Muscle of leg (tissue), 11 donors: Measurements from ENCODE around the gene CRELD2. TPM values are rescaled to one million over a fixed set of nuclear protein-coding genes. Genes with fewer than 3 reads are reported as not detected.

Source experiments
- DNase-seq: peaks from one replicate; pipeline ENCODE4 v3.0.0; 2013
- H3K27ac ChIP-seq: one replicate; pipeline ENCODE4 v1.5.1; 2013; ENCODE audit warnings: mild to moderate bottlenecking, low read length, control low read depth
- H3K27me3 ChIP-seq: one replicate; pipeline ENCODE4 v1.6.1; 2013; ENCODE audit warnings: low read length; ENCODE audit not compliant: control insufficient read depth, insufficient read depth
- H3K36me3 ChIP-seq: one replicate; pipeline ENCODE4 v1.6.1; 2013; ENCODE audit warnings: low read length; ENCODE audit not compliant: control insufficient read depth, insufficient read depth
- H3K4me1 ChIP-seq: one replicate; pipeline ENCODE4 v1.6.1; 2013; ENCODE audit warnings: low read length; ENCODE audit not compliant: control insufficient read depth, insufficient read depth
- H3K4me3 ChIP-seq: one replicate; pipeline ENCODE4 v1.5.1; 2013; ENCODE audit warnings: low read length, control low read depth
- H3K9me3 ChIP-seq: replicated peaks from 2 replicates; pipeline ENCODE4 v1.6.1; 2013; ENCODE audit warnings: low read depth, low read length; ENCODE audit not compliant: control insufficient read depth
- WGBS: methylation state at CpG from one replicate; pipeline ENCODE4 v1.1.5; 2013; ENCODE audit warnings: missing lambda C conversion rate; ENCODE audit not compliant: insufficient coverage; 5-methylcytosine and 5-hydroxymethylcytosine counted together
- polyA plus RNA-seq, 8 donors: library from polyadenylated mRNA; unstranded; fragments of 120-200 nt; gene quantifications; one replicate each; pipeline versions ENCODE4 v1.2.1 to v1.2.3, GENCODE V29; 2013; ENCODE audit warnings: inconsistent platforms in 1 of 8, low replicate concordance in 1 of 8; ENCODE audit not compliant: insufficient read length in 8 of 8, insufficient read depth in 1 of 8
- total RNA-seq: library from RNA; stranded (reverse); fragments of 120-200 nt; gene quantifications from one replicate; pipeline ENCODE4 v1.2.4, GENCODE V29; 2013

CRELD2 gene
- total and polyA plus RNA-seq, 9 donors, result 17.0 to 27.0 (median 22.2) TPM

DNA sequence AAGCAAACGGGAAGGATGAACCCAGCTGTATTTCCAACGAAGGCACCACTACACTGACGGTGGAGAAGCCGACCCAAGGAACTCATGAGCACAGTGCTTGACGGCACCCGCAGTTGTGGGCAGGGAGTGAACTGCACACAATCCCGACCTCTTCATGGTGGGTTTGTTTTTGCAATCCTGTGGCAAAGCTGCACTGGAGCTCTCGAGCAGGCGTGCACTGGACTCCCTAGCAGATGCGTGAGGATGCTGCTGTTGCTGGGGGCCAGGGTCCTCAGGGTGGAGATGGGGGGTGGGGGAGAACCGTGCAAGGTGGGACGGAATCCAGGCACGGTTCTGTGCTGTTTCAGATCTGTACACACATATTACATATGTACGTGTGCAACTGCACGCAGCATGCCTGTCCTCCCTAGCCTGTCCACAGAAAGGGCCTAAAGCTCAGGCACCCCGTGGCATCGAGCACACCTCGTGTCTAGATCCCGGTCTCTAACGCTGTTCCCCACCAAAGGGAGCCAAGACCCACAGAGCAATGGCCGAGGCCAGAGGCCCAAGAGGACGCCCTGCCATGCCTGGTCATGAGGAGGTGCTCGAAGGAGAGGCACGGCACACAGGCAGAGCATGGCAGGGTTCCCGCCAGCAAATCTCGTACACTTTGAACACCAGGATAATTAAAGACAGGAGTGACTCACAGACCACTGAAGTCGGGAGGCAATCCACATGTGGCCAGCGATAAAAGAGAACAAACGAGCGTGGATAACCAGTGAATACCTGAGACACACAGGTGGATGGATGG, 17.8 kb upstream of the CRELD2 start:
- Histone ChIP-seq H3K27me3 (no peaks in the 10 kb centered on the region), H3K36me3 (peaks cover 37% of the 10 kb centered on the region), H3K27ac (no peak overlapping the region), H3K4me1 (no peaks in the 10 kb centered on the region), H3K4me3 (no peak overlapping the region), H3K9me3 (no peaks in the 10 kb centered on the region)
- DNase-seq, result no peak
- 75% methylated on average over 24 of the region's 30 CpGs for WGBS

- Histone ChIP-seq H3K4me1 (no peaks in the 10 kb centered on the region), H3K27me3 (no peaks in the 10 kb centered on the region), H3K27ac (no peak overlapping the region), H3K36me3 (peaks cover 41% of the 10 kb centered on the region), H3K4me3 (no peak overlapping the region), H3K9me3 (no peaks in the 10 kb centered on the region)
- 96% methylated on average over 10 of the region's 11 CpGs for WGBS
- no peak for DNase-seq
Observed at GRCh38 chr22:49901457-49901856, 17.0 kb upstream of the CRELD2 start.

GRCh38 chr22:49903322-49904039, 15.0 kb upstream of the CRELD2 start:
- Histone ChIP-seq H3K27ac (no peak overlapping the region), H3K4me1 (no peaks in the 10 kb centered on the region), H3K27me3 (no peaks in the 10 kb centered on the region), H3K9me3 (no peaks in the 10 kb centered on the region), H3K36me3 (peaks cover 46% of the 10 kb centered on the region), H3K4me3 (no peak overlapping the region)
- no peak for DNase-seq
- WGBS, result 92% methylated on average over 16 of the region's 17 CpGs

DNA sequence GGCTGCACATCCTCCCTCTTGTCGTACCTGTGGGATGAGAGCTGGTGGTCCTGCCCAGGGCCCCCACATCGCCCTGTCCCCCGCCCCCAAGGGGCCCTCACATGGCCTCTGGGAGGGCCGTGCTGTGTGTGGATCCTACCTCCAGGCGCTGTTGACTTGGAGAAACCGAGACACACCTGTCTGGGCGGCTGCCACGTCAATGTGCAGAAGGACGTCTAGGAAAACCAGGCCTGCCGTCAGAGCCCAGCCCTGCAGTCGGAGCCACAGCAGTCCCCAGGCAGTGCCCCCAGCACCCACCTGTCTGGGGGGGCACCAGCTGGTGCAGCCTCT, 14.4 kb upstream of the CRELD2 start:
- WGBS, result 88% methylated on average over 11 of the region's 11 CpGs

DNA sequence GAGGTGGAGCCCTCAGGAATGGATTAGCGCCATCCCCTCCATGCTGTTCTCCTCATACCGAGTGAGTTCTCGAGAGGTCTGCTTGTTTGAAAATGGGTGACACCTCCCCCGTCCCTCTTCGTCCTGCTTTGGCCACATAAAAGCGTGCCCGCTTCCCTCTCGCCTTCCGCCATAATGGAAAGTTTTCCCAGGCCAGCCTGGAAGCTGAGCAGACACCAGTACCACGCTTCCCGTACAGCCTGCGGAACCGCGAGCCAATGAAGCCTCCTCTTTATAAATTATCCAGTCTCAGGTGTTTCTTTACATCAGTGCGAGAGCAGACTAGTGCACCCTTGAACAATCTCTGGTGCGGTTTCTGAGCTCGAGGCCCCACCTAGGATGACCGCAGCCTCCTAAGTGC, 13.0 kb upstream of the CRELD2 start:
- WGBS, result 92% methylated on average over 17 of the region's 18 CpGs
- DNase-seq, result no peak
- Histone ChIP-seq H3K9me3 (no peaks in the 10 kb centered on the region), H3K27me3 (no peaks in the 10 kb centered on the region), H3K4me1 (no peaks in the 10 kb centered on the region), H3K36me3 (peaks cover 57% of the 10 kb centered on the region), H3K27ac (no peak overlapping the region), H3K4me3 (no peak overlapping the region)

More for the DNA sequence above, 14.4 kb upstream of the CRELD2 start:
- Histone ChIP-seq H3K27ac (no peak overlapping the region), H3K4me1 (no peaks in the 10 kb centered on the region), H3K4me3 (no peak overlapping the region), H3K36me3 (peaks cover 48% of the 10 kb centered on the region), H3K9me3 (no peaks in the 10 kb centered on the region), H3K27me3 (no peaks in the 10 kb centered on the region)
- no peak for DNase-seq

GRCh38 chr22:49906071-49906798, 12.2 kb upstream of the CRELD2 start:
- no peak for DNase-seq
- Histone ChIP-seq H3K27ac (no peak overlapping the region), H3K4me1 (no peaks in the 10 kb centered on the region), H3K4me3 (no peak overlapping the region), H3K9me3 (no peaks in the 10 kb centered on the region), H3K27me3 (no peaks in the 10 kb centered on the region), H3K36me3 (peaks cover 57% of the 10 kb centered on the region)
- 93% methylated on average over 27 of the region's 28 CpGs for WGBS

GRCh38 chr22:49906799-49907290, 11.6 kb upstream of the CRELD2 start:
- H3K36me3 ChIP-seq, result peaks cover 52% of the 10 kb centered on the region
- WGBS, result 92% methylated on average over 14 of the region's 14 CpGs
- DNase-seq, result no peak
- H3K27me3 ChIP-seq, result no peaks in the 10 kb centered on the region
- no peak overlapping the region for H3K27ac ChIP-seq
- H3K4me1 ChIP-seq, result no peaks in the 10 kb centered on the region
- no peak overlapping the region for H3K4me3 ChIP-seq
- H3K9me3 ChIP-seq, result no peaks in the 10 kb centered on the region

- peaks cover 57% of the 10 kb centered on the region for H3K36me3 ChIP-seq
- 93% methylated on average over 19 of the region's 19 CpGs for WGBS
Observed at GRCh38 chr22:49907807-49908206, 10.6 kb upstream of the CRELD2 start.

DNA sequence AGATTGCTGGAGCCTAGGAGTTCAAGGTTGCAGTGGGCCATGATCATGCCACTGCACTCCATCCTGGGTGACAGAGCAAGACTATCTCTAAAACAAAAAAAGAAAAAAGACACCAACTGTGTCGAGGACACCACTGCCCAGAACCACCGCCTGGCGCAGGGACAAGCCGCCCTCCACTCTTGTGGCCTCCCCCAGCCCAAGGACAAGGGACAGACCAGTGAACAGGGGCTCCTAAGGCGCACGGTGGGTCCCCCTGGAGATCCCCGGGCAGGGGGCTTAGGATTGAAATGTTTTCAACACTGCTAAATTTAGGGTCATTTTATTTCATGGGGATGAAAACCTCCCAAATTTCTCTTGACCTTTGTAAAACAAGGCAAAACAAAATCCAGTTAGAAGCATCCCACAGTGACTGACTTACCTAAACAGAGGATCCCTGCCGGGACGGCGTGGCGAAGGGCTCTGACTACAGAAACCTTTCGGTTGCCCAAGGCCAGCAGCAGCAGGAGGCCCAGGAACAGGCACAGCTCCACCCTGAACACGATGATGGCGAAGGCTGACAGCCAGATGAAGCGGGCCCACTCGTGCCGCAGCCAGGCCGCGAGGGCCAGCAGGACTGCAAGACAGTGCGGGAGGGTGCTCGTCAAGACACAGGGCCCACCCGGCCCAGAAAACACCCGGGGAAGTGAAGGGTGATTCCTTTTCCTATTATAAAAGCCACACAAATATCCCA, 8.8 kb upstream of the CRELD2 start:
- H3K27me3 ChIP-seq, result no peaks in the 10 kb centered on the region
- no peak overlapping the region for H3K27ac ChIP-seq
- H3K36me3 ChIP-seq, result peaks cover 51% of the 10 kb centered on the region
- H3K9me3 ChIP-seq, result no peaks in the 10 kb centered on the region
- H3K4me3 ChIP-seq, result no peak overlapping the region
- H3K4me1 ChIP-seq, result no peaks in the 10 kb centered on the region
- WGBS, result 95% methylated on average over 14 of the region's 23 CpGs
- DNase-seq, result no peak

More at GRCh38 chr22:49907807-49908206, 10.6 kb upstream of the CRELD2 start:
- H3K27ac ChIP-seq, result no peak overlapping the region
- H3K9me3 ChIP-seq, result no peaks in the 10 kb centered on the region
- H3K4me1 ChIP-seq, result no peaks in the 10 kb centered on the region
- no peak for DNase-seq
- H3K4me3 ChIP-seq, result no peak overlapping the region
- no peaks in the 10 kb centered on the region for H3K27me3 ChIP-seq
